Activated T-cell treated with anti-CD3 and anti-CD28 coated beads for 24 hours (primary cell): ENCODE data around the gene SP100.
"Not testable (repeated sequence)": the region's sequence is repeated elsewhere in the genome, so short reads cannot be mapped to it uniquely, and the experiment has no call there.

Experiments used
- DNase-seq: peaks from one replicate; pipeline ENCODE4 v3.0.0-alpha.2; 2020; ENCODE audit warnings: low read depth

SP100 gene

GRCh38 chr2:230459216-230459615 is 43.2 kb downstream of the SP100 start:
- no peak for DNase-seq

GRCh38 chr2:230471074-230471473 is 55.1 kb downstream of the SP100 start:
- no peak for DNase-seq

DNA sequence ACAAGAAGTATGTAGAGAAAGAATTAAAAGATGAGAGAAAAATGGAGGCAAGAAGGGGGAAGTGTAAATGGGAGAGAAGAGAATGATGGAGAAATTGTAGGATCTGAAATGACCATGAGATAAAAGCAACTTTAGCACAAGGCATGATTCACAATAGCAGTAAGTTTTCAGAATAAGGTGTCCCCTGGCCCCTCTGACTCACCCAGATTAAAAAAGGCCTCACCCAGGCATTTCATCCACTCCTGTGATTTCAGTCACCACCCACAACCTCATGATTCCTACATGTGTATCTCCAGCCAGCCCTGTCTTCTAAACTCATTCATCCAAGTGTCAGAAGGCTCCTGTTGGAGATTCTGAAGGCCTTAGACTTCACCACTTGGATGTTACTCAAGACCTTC is 56.6 kb downstream of the SP100 start:
- peak; percentile 45 for DNase-seq

DNA sequence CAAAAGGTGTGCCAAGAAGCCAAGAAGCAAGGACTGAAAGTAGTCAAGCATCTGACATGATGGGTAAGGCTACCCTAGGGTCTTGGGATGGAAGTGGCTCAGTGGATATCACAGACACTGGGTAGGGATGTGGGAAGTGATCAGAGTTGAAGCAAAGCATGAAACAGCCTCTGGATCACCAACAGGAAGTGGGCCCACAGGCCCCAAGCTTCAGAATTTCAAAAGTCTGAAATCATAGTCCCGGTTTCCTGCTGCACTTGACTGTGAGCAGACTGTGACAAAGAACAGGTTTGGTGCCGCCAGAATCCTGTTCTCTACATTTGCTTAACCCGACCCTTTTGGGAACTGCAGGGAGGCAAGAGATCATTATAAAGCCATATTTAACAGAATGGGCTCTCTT is 57.4 kb downstream of the SP100 start:
- no peak for DNase-seq

GRCh38 chr2:230475143-230475542 is 59.1 kb downstream of the SP100 start:
- DNase-seq: no peak

GRCh38 chr2:230485801-230486341 is 69.9 kb downstream of the SP100 start:
- no peak for DNase-seq

DNA sequence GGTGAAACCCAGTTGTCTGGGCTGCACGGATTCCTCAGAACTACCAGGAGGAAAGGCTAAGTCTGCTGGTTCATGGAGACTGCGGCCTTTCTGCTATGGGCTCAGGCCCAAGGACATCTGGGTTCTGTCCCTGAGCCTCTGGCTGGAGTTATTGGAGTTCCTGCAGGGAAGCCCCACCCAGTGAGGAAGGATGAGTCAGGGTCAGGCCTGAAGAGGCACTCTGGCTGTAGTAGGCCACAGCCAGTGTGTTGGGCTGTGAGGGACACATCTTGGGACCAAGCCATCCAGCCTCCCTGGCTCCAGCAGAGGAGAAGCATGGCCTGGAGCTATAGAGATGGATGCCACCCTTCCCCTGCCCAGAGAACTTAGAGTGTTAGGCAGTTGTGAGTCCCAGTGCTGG is 75.2 kb downstream of the SP100 start:
- DNase-seq: not testable (repeated sequence)

GRCh38 chr2:230492107-230492506 is 76.1 kb downstream of the SP100 start:
- DNase-seq: no peak

DNA sequence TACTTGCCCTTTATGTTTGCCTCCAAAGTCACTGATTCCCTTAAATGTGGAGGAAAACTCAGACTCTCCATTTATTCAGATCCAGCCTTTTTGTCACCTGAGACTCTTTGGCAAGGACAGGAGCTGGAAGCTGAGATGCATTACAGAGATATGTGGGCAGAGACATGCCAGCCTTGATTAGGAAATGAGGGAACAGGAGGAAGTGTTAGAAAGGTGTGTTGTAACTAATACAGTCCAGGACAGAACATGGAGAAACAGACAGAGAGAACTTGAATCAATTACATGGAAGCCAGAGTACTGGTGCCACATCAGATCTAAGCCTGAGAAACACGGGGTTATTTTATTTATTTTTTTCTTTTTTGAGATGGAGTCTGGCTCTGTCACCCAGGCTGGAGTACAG is 79.0 kb downstream of the SP100 start:
- no peak for DNase-seq

GRCh38 chr2:230496891-230497290 is 80.9 kb downstream of the SP100 start:
- no peak for DNase-seq

- no peak for DNase-seq
Measured at GRCh38 chr2:230498506-230499107, 82.6 kb downstream of the SP100 start.

DNA sequence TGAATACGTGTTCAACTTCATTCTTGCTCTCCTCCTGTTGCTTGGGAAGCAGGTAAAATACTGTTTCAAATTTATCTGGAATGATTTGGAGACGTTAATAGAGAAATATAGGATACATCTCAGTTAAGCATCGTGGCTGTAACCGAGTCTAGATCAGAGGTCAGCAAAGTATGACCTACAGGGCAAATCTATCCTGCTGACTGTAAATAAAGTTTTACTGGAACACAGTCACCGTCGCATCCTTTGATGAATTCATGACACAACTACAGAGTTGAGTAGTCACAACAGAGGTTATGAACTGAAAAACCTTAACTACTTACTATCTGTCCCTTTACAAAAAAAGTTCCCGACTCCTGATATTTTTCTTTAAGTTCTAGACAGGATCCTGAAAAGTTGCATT is 86.6 kb downstream of the SP100 start:
- no peak for DNase-seq

DNA sequence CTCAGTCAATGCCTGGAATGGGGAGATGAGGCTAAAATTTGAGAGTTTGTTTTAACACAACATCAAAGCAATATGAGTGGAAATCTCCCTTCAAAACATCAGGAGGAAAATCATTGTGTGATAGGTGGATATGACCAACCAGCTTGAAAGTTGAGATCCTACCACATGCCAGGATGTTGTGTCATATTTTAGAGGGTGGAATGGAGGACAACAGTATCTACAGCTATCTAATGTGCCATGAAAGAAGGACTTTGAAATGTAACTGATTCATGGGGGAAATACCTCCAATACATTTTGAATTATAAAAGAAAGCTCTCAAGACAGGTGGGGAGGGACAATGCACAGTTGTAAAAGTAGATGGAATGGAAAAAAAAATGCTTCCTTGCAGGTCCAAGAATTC is 87.8 kb downstream of the SP100 start:
- DNase-seq: no peak

DNA sequence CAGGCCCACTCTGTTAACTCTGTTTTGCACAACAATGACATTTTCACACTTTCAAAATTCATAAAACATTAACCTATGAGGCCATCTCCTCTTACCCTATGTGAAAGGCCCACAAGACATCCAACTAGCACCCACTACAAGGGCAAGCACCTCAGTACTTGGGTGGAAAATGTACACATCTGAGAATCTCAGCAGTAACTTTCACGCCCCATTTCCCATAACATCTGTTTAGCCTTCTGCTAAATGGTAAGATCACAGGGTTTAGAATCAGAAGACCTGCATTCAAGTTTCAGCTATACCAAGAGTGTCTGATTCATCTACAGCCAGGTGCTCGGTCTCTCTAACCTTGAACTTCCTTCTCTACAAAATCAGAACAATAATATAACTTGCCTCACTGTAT is 89.2 kb downstream of the SP100 start:
- DNase-seq: no peak

- no peak for DNase-seq
Measured at GRCh38 chr2:230512955-230513748, 97.2 kb downstream of the SP100 start.

DNA sequence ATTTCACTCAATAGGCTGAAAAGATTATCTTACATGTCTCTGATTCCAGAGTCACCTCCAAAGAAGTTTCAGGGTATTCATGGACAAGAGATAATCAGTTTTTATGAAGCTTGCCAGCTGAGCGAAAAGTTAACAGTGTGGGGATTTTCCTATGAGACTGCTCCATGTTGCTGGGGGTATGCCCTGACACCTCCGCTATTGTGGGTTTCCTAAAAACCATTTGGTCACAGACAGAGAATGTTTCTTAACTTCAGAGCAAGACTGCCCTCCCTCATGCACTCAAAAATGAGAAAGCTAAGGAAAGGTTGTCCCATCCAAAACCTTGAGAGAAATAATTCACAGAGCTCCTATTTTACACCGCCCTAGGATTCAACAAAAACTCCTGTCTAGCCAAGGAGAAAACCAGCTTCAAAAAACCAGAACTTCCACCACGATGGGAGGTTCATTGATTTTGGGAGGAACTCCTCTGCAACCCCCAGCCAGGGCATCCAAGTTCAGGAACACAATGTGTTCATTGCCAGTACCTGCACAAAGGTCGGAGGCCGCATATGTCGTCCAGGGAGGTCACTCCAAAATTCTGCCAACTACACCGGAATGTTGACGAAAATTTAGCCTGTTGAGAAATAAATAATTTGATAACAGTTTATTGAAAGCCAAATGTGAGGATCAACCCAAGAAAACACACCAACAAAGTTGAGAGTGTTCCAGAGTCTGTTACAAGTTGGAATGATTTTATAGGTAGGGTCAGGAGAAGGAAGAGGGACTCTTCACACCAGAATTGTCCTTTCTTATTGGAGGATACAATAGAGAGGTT is 104.3 kb downstream of the SP100 start:
- no peak for DNase-seq

DNA sequence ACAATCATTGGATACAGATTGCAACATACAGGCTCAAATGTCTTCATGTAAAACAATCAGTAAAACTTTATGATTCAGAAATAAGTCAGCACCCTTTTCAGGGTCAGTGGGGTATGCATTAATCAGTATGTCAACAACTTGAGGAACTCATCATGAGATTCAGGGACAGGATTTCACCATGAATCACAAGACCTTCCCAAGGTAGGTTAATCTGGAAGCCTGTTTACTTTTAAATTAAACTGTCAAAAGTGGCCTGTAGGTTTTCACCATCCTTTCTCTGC is 104.8 kb downstream of the SP100 start:
- no peak for DNase-seq

DNA sequence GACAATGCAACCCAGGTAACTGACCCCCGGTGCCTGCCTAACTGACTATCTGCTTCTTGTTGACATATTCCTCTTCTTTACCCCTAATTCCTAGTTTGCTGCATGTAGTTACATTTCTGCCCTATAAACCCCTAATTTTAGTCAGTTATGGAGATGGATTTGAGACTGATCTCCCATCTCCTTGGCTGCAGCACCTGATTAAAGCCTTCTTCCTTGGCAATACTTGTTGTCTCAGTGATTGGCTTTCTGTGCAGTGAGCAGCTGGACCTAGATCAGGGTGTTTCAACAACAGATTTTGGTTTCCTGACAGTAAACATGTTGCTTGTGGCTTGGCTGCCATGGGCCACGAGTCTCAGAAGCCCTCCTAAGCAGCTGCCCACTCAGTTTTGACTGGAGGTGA is 105.4 kb downstream of the SP100 start:
- DNase-seq: no peak

- DNase-seq: no peak
Measured at GRCh38 chr2:230525682-230526081, 109.7 kb downstream of the SP100 start.

GRCh38 chr2:230537531-230537976 is 121.6 kb downstream of the SP100 start:
- DNase-seq: no peak

- DNase-seq: no peak
Measured at GRCh38 chr2:230540332-230540731, 124.3 kb downstream of the SP100 start.

- DNase-seq: no peak
Measured at GRCh38 chr2:230541934-230542380, 126.0 kb downstream of the SP100 start.

DNA sequence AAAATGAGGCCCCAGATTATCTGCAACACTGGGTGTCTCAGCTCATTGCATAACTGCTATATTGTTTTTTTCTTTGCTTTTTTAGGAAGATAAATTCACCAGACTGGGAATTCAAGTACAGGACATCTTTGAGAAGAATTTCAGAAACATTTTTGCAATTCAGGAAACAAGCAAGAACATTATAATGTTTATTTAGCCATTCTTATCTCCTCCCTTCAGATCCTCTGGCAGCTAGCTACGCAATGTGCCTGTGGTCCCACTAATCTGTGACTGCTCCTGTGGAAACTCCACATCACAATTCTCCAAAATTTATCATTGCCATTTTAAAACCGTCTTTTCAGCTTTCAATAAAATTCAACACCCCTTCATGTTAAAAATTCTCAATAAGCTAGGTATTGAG is 126.8 kb downstream of the SP100 start:
- no peak for DNase-seq
